ENCODE measurements around the gene RTN4.

DNA sequence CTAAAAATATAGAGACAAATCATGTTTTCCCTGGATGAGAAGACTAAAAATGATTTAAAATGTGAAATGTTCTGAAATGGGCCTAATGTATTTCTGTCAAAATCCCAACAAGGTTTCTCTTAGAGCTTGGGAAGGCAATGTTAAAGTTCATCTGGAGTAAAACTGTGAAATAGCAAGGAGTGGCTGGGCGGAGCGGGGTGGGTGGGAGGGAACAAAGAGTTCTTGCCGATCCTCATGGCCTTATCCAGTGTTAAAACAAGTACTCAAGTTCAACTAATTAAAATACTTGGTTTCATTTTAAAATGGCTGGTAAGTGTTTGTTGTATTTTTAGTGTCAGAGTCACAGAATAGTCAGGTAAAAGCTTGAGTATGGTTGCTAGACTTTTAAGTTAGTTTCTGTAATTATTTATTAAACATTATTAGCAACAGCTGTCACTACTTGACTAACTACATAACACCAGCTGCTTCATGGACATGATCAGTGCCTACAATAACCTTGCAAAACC lies 87.3 kb downstream of the RTN4 start:
- TF ChIP-seq CTCF (IDR thresholded peaks at IDR 0.05; ENCODE audit: low read depth, low read length) (no peak), EZH2phosphoT487 (IDR thresholded peaks at IDR 0.05; ENCODE audit: low read depth) (no peak)

Data from OCI-LY3 (cell line).